ENCODE measurements around the gene TXNDC16. TPM values are rescaled to one million over a fixed set of nuclear protein-coding genes. Genes with fewer than 3 reads are reported as not detected.

The TXNDC16 gene
- total RNA-seq, result 10 to 100 TPM in 2 of 6 donors, 1 to 10 TPM in 4; 4.2 to 13.3 (median 8.0) TPM

- no peaks in the 10 kb centered on the region for H3K9me3 ChIP-seq
- peak within 1 kb of the TSS; percentile 81 to 88 (median 83) for H3K4me3 ChIP-seq
- H3K27me3 ChIP-seq, result no peaks in the 10 kb centered on the region
- H3K27ac ChIP-seq, result peak within 1 kb of the TSS; percentile 83 to 95 (median 90)
- ATAC-seq (ENCODE audit: low FRiP score in 2 of 2) (peak; percentile 98 to 100), DNase-seq (peak; percentile 98 to 100)
- 0 to 1% methylated on average over 17 to 63 of the region's 81 CpGs for WGBS, 2 donors
- peaks cover 16 to 27% (median 21%) of the 10 kb centered on the region in 4 donors for H3K4me1 ChIP-seq
- H3K36me3 ChIP-seq, result no peaks in the 10 kb centered on the region
- peak in 2 of 6 experiments; percentile 19 to 26 for TF ChIP-seq CTCF (IDR thresholded peaks at IDR 0.05)
- no peak for TF ChIP-seq EP300 (IDR thresholded peaks at IDR 0.05)
- TF ChIP-seq POLR2AphosphoS5 (IDR thresholded peaks at IDR 0.05), result peak; percentile 60 to 99
- TF ChIP-seq POLR2A (IDR thresholded peaks at IDR 0.05), result peak in 3 of 4 donors; percentile 76 to 99 (median 97)
These were observed at the start of gene TXNDC16, which contains the start of gene GPR137C for GRCh38 chr14:52552063-52552988. TXNDC16 (minus strand) TSS chr14:52552505; CDS start chr14:52543557, 8,948 bp downstream. GPR137C (plus strand) TSS chr14:52552836; CDS start chr14:52553148, 312 bp downstream.

GRCh38 chr14:52599974-52600373 is 47.7 kb upstream of the TXNDC16 start:
- ATAC-seq (ENCODE audit: low FRiP score in 2 of 2) (no peak), DNase-seq (no peak)
- Histone ChIP-seq H3K36me3 (no peaks in the 10 kb centered on the region), H3K27ac (no peak overlapping the region), H3K4me3 (no peak overlapping the region), H3K9me3 (peaks cover 0 to 5% (median 0%) of the 10 kb centered on the region in 4 donors), H3K27me3 (no peaks in the 10 kb centered on the region), H3K4me1 (no peaks in the 10 kb centered on the region)
- WGBS, 2 donors, result 91 to 92% methylated on average over 3 of the region's 3 CpGs
- TF ChIP-seq EP300 (IDR thresholded peaks at IDR 0.05) (no peak), POLR2A (IDR thresholded peaks at IDR 0.05) (no peak), CTCF (IDR thresholded peaks at IDR 0.05) (no peak), POLR2AphosphoS5 (IDR thresholded peaks at IDR 0.05) (no peak)

GRCh38 chr14:52598568-52598967 is 46.3 kb upstream of the TXNDC16 start:
- H3K9me3 ChIP-seq, result no peaks in the 10 kb centered on the region
- H3K4me3 ChIP-seq, result no peak overlapping the region
- no peak for TF ChIP-seq POLR2AphosphoS5 (IDR thresholded peaks at IDR 0.05)
- TF ChIP-seq POLR2A (IDR thresholded peaks at IDR 0.05), result no peak
- no peak for TF ChIP-seq EP300 (IDR thresholded peaks at IDR 0.05)
- no peak for TF ChIP-seq CTCF (IDR thresholded peaks at IDR 0.05)
- no peaks in the 10 kb centered on the region for H3K4me1 ChIP-seq
- ATAC-seq (ENCODE audit: low FRiP score in 2 of 2), result no peak
- no peaks in the 10 kb centered on the region for H3K27me3 ChIP-seq
- H3K36me3 ChIP-seq, result no peaks in the 10 kb centered on the region
- 91 to 96% methylated on average over 1 of the region's 1 CpG for WGBS, 2 donors
- DNase-seq, result no peak
- no peak overlapping the region for H3K27ac ChIP-seq

GRCh38 chr14:52596861-52597260 is 44.6 kb upstream of the TXNDC16 start:
- no peak overlapping the region for H3K4me3 ChIP-seq
- no peak for ATAC-seq (ENCODE audit: low FRiP score in 2 of 2)
- H3K27me3 ChIP-seq, result no peaks in the 10 kb centered on the region
- no peaks in the 10 kb centered on the region for H3K9me3 ChIP-seq
- H3K4me1 ChIP-seq, result no peaks in the 10 kb centered on the region
- TF ChIP-seq CTCF (IDR thresholded peaks at IDR 0.05) (no peak), EP300 (IDR thresholded peaks at IDR 0.05) (no peak), POLR2AphosphoS5 (IDR thresholded peaks at IDR 0.05) (no peak), POLR2A (IDR thresholded peaks at IDR 0.05) (no peak)
- no peak overlapping the region for H3K27ac ChIP-seq
- DNase-seq, result no peak
- 87 to 97% methylated on average over 5 of the region's 5 CpGs for WGBS, 2 donors
- no peaks in the 10 kb centered on the region for H3K36me3 ChIP-seq

Data from upper lobe of left lung (tissue), 6 donors.